ENCODE data around the gene ACOT4. TPM values are rescaled to one million over a fixed set of nuclear protein-coding genes. Genes with fewer than 3 reads are reported as not detected.
A peak's percentile ranks its signal among the peaks of the same experiment; 100 is the strongest.

The ACOT4 gene
- total RNA-seq, 3 donors from 2014 or later: 1.6 to 4.6 (median 3.1) TPM

DNA sequence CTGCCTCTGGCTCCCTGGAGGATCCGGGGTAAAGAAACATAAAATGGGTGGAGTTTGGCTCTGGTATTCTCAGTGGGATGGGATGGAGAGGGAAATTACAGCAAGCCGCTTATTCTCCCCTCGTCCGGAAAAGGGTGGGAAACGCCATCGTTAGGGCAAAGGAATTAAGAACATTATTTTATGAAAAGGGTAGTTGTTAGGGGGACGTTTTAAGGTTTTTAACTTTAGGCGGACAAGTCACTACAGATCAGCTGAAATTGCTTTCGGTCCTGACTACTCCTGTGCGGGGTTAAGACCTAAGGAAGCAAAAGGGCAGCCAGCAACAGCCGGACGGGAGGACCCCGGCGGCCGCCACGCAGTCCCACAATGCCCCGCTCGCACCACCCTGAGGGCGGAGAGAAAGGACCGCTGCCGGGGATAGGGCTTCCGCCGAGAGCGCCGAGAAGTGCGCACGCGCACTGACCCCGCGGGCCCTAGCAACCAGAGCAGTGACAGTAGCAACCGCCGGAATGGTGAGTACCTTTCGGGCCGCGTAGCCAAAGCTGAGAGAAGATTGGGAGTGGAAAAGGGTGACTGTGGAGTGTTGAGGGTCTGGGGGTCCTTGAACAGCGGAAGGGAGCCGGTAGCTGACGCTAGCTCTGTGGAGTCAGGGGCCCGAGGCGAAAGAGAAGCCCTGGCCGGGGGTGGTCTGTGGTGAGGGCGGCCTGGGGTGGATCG lies 53.0 kb downstream of the ACOT4 start, which contains the start of gene DNAL1:
Gene DNAL1, plus strand, starts transcription at position 456 of the 717 bp plus-strand sequence. Its CDS starts 54 bp downstream, at position 510.
- intact Hi-C loops (cut with DNase I, micrococcal nuclease): no loop called here
- DNase-seq (peak; percentile 94 to 95 (median 95)), ATAC-seq (peak; percentile 100)
- Histone ChIP-seq H3K4me1 (ENCODE audit: low read depth) (peaks cover 7% of the 10 kb centered on the region), H3K36me3 (ENCODE audit: low read depth) (no peaks in the 10 kb centered on the region), H3K9me3 (no peaks in the 10 kb centered on the region), H3K4me3 (peak within 1 kb of the TSS; percentile 56)
- no peak for TF ChIP-seq CTCF (IDR thresholded peaks at IDR 0.05)

DNA sequence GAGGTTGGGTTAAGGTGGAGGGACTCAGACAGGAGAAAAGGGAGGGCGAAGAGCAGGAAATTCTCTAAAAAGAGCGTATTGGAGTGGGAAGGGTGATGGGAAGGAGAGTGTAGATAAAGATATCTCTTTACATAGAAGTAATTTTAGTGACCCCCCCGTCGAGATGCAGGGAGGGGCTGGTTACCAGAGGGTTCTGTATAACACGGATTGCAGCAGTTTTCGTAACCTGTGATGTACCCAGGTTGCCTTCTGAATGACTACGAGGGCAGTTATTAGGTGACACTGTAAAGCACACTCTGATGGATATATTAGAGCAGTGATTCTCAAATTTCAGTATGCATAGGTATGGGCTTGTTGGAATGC lies 53.6 kb downstream of the ACOT4 start:
- no peaks in the 10 kb centered on the region for H3K9me3 ChIP-seq
- intact Hi-C loops (cut with DNase I, micrococcal nuclease): no loop called here
- DNase-seq (peak in 1 of 3 donors; percentile 14), ATAC-seq (no peak)
- H3K4me1 ChIP-seq (ENCODE audit: low read depth): peaks cover 7% of the 10 kb centered on the region
- no peaks in the 10 kb centered on the region for H3K36me3 ChIP-seq (ENCODE audit: low read depth)
- no peak for TF ChIP-seq CTCF (IDR thresholded peaks at IDR 0.05)
- H3K4me3 ChIP-seq: peak overlapping the region; percentile 56

Other genes with a start within 250 kb of the ACOT4 start
- gene NUMB, start 133.3 kb upstream of the ACOT4 start, total RNA-seq: 100 to 1,000 TPM in 2 of 3 donors, 10 to 100 TPM in 1; 98.5 to 115 (median 112) TPM
- gene RIOX1, start 100.9 kb upstream of the ACOT4 start, total RNA-seq: 10 to 100 TPM in 2 of 3 donors, 1 to 10 TPM in 1; 7.9 to 11.7 (median 10.1) TPM
- gene ACOT1, start 54.7 kb upstream of the ACOT4 start, total RNA-seq: 1 to 10 TPM; 6.6 to 8.7 (median 8.3) TPM
- gene HEATR4, start 32.9 kb upstream of the ACOT4 start, total RNA-seq: 1 to 10 TPM in 1 of 3 donors, under 1 TPM in 2; 0.58 to 1.7 (median 0.92) TPM
- gene ACOT2, start 22.7 kb upstream of the ACOT4 start, total RNA-seq: 10 to 100 TPM; 18.8 to 60.7 (median 50.0) TPM
- not detected for gene ACOT6, start 20.6 kb downstream of the ACOT4 start, total RNA-seq
- gene DNAL1, start 53.1 kb downstream of the ACOT4 start, total RNA-seq: 10 to 100 TPM in 1 of 3 donors, 1 to 10 TPM in 2; 7.0 to 18.9 (median 7.6) TPM
- 10 to 100 TPM; 11.7 to 70.7 (median 15.5) TPM for gene PNMA1, start 122.5 kb downstream of the ACOT4 start, total RNA-seq